WERI-Rb-1 (cell line): Measurements from ENCODE around the gene MYL1.

Experiments
- DNase-seq: peaks from one replicate; pipeline ENCODE4 v3.0.0-alpha.2; 2020
- H3K27ac ChIP-seq: fragments of 250-450 bp; sonication (Bioruptor Pico); 2 replicates; pipeline ENCODE4 v1.5.1; 2020; ENCODE audit warnings: mild to moderate bottlenecking, moderate library complexity
- H3K27me3 ChIP-seq: fragments of 250-450 bp; sonication (Bioruptor Pico); 2 replicates; pipeline ENCODE4 v1.5.1; 2021; ENCODE audit warnings: mild to moderate bottlenecking, low read depth, moderate library complexity; ENCODE audit not compliant: insufficient read depth, severe bottlenecking
- H3K36me3 ChIP-seq: fragments of 250-450 bp; sonication (Bioruptor Pico); 2 replicates; pipeline ENCODE4 v1.5.1; 2020; ENCODE audit warnings: mild to moderate bottlenecking, moderate library complexity
- H3K4me3 ChIP-seq: 2 replicates; pipeline ENCODE4 v1.5.1; 2011; ENCODE audit warnings: low read depth, mild to moderate bottlenecking, control low read depth, low read length
- H3K9me3 ChIP-seq: fragments of 250-450 bp; sonication (Bioruptor Pico); 2 replicates; pipeline ENCODE4 v1.5.1; 2021; ENCODE audit warnings: mild to moderate bottlenecking, moderate library complexity; ENCODE audit not compliant: severe bottlenecking
- CTCF ChIP-seq: IDR thresholded peaks from 2 replicates; pipeline ENCODE4 v1.5.1; 2011; ENCODE audit warnings: low read depth, mild to moderate bottlenecking, control low read depth, inconsistent platforms, low read length

Gene MYL1

DNA sequence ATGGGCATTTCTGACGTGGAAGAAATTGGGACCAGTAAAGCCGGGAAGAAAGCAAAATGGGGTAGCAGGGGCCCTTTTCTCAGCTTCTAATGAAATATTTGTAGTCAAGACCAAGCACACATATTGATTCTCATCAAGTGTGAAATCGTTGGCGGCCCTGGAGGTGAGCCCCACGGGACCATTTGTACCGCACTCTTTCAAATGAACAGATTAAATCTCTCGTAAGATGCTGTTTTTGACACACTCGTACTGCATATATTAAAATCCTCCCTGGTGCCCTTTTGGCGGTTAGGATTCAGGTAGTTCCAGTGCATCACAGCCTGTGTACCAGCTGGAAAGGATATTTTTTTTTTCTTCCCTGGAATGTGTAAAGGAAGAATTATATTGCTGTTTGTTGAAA is 9.9 kb upstream of the MYL1 start:
- H3K4me3 ChIP-seq, result no peak overlapping the region
- H3K9me3 ChIP-seq, result no peaks in the 10 kb centered on the region
- TF ChIP-seq CTCF, result no peak
- H3K27ac ChIP-seq, result no peak overlapping the region
- DNase-seq, result no peak
- H3K27me3 ChIP-seq, result no peaks in the 10 kb centered on the region
- no peaks in the 10 kb centered on the region for H3K36me3 ChIP-seq

GRCh38 chr2:210324458-210324857 is 9.5 kb upstream of the MYL1 start:
- no peaks in the 10 kb centered on the region for H3K27me3 ChIP-seq
- TF ChIP-seq CTCF, result no peak
- no peaks in the 10 kb centered on the region for H3K9me3 ChIP-seq
- no peak for DNase-seq
- H3K4me3 ChIP-seq, result no peak overlapping the region
- no peaks in the 10 kb centered on the region for H3K36me3 ChIP-seq
- no peak overlapping the region for H3K27ac ChIP-seq

- no peak for TF ChIP-seq CTCF
- DNase-seq, result no peak
- no peak overlapping the region for H3K4me3 ChIP-seq
Observed at GRCh38 chr2:210323003-210323402, 8.0 kb upstream of the MYL1 start.

GRCh38 chr2:210318891-210319290 is 3.9 kb upstream of the MYL1 start:
- no peak for TF ChIP-seq CTCF
- Histone ChIP-seq H3K4me3 (no peak overlapping the region), H3K27ac (no peak overlapping the region), H3K36me3 (no peaks in the 10 kb centered on the region), H3K9me3 (no peaks in the 10 kb centered on the region), H3K27me3 (no peaks in the 10 kb centered on the region)
- no peak for DNase-seq

More at GRCh38 chr2:210323003-210323402, 8.0 kb upstream of the MYL1 start:
- Histone ChIP-seq H3K36me3 (no peaks in the 10 kb centered on the region), H3K27me3 (no peaks in the 10 kb centered on the region), H3K9me3 (no peaks in the 10 kb centered on the region), H3K27ac (no peak overlapping the region)

DNA sequence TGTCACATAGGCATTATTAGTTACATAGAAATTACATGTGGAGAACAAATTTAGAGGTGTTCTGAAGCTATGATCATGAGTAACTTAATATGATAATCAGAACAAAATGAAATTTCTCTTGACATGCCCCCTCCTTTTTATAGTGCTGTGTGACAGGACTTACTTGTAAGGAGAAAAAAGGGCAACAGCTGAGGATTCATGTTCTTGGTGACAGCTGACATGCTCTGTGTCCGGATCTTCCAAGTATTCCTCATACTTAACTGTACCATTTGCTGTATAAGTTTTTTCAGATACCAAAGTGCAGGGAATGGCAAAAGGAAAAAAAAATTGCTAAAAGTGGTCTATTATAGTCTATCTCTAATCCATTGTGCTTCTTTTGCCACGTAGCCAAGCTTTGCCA is 3.5 kb upstream of the MYL1 start:
- no peaks in the 10 kb centered on the region for H3K9me3 ChIP-seq
- no peaks in the 10 kb centered on the region for H3K27me3 ChIP-seq
- no peak for TF ChIP-seq CTCF
- no peak overlapping the region for H3K4me3 ChIP-seq
- no peak overlapping the region for H3K27ac ChIP-seq
- no peaks in the 10 kb centered on the region for H3K36me3 ChIP-seq
- no peak for DNase-seq

DNA sequence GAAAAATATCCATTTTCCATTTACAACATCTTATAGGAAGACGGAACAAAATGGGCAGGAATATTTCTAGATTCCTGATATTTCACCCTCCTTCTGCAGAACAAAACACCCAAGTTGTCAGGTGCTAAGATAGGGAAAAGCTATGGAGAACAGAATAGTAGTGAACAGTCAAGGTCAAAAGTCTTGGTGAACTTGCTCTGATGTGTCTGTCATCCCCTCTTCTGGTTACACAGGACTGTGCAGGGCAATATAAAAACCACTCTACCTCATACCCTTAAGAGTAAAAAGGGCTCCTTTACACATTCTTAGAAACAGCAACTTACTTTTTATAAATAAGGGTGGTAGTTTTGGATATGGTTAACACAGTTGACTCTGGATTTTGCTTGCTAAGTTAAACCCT is 4.4 kb downstream of the MYL1 start:
- Histone ChIP-seq H3K4me3 (no peak overlapping the region), H3K27ac (no peak overlapping the region), H3K9me3 (no peaks in the 10 kb centered on the region), H3K27me3 (no peaks in the 10 kb centered on the region), H3K36me3 (no peaks in the 10 kb centered on the region)
- TF ChIP-seq CTCF, result no peak
- no peak for DNase-seq
